ENCODE data around the gene WDR86.

WDR86 gene

GRCh38 chr7:151439855-151440798 is 30.3 kb upstream of the WDR86 start, which contains the start of gene CRYGN:
TSS of gene CRYGN (minus strand) at chr7:151440141. CDS start at chr7:151439917, 224 bp downstream.
- DNase-seq = no peak

GRCh38 chr7:151438864-151439601 is 29.2 kb upstream of the WDR86 start:
- no peak for DNase-seq

- no peak for DNase-seq
These were observed 28.2 kb upstream of the WDR86 start for GRCh38 chr7:151437866-151438516.

- no peak for DNase-seq
These were observed 27.3 kb upstream of the WDR86 start for GRCh38 chr7:151437159-151437553.

- no peak for DNase-seq
These were observed 26.8 kb upstream of the WDR86 start for GRCh38 chr7:151436446-151437158.

GRCh38 chr7:151435971-151436370 is 26.1 kb upstream of the WDR86 start:
- DNase-seq = no peak

- DNase-seq = no peak
These were observed 25.5 kb upstream of the WDR86 start for GRCh38 chr7:151435103-151435916.

- no peak for DNase-seq
These were observed 24.7 kb upstream of the WDR86 start for GRCh38 chr7:151434549-151434948.

GRCh38 chr7:151433721-151434400 is 24.0 kb upstream of the WDR86 start:
- no peak for DNase-seq

GRCh38 chr7:151432658-151433521 is 23.1 kb upstream of the WDR86 start:
- DNase-seq = no peak

GRCh38 chr7:151431768-151432311 is 22.0 kb upstream of the WDR86 start:
- no peak for DNase-seq

- DNase-seq = no peak
These were observed 21.5 kb upstream of the WDR86 start for GRCh38 chr7:151431281-151431767.

GRCh38 chr7:151430391-151431205 is 20.8 kb upstream of the WDR86 start:
- DNase-seq = no peak

GRCh38 chr7:151429560-151430331 is 19.9 kb upstream of the WDR86 start:
- DNase-seq = peak; percentile 98

- DNase-seq = no peak
These were observed 19.4 kb upstream of the WDR86 start for GRCh38 chr7:151429237-151429559.

- peak; percentile 39 for DNase-seq
These were observed 18.8 kb upstream of the WDR86 start for GRCh38 chr7:151428378-151429236.

Measured in NCI-H2029 treated with DMSO at 0.1 percent for 48 hours (cell line).